BE2C (cell line): ENCODE measurements around the gene TRPM4.

Experiments used
- DNase-seq: peaks from one replicate; pipeline ENCODE4 v3.0.0-alpha.2; 2020
- H3K27me3 ChIP-seq: fragments of 250-450 bp; sonication (Bioruptor Pico); 2 replicates; pipeline ENCODE4 v1.5.1; 2020; ENCODE audit warnings: mild to moderate bottlenecking
- H3K36me3 ChIP-seq: fragments of 250-450 bp; sonication (Bioruptor Pico); 2 replicates; pipeline ENCODE4 v1.5.1; 2020; ENCODE audit warnings: mild to moderate bottlenecking
- H3K4me1 ChIP-seq: fragments of 250-450 bp; sonication (Bioruptor Pico); 2 replicates; pipeline ENCODE4 v1.5.1; 2020
- H3K4me3 ChIP-seq: 2 replicates; pipeline ENCODE4 v1.5.1; 2011; ENCODE audit warnings: low read depth, low read length
- H3K9me3 ChIP-seq: fragments of 250-450 bp; sonication (Bioruptor Pico); 2 replicates; pipeline ENCODE4 v1.5.1; 2020
- TF ChIP-seq, protein P1 (sequence below): IDR thresholded peaks from 2 replicates; pipeline ENCODE4 v1.5.1; 2012; ENCODE audit warnings: mild to moderate bottlenecking, low read depth, low read length

The TRPM4 gene

DNA sequence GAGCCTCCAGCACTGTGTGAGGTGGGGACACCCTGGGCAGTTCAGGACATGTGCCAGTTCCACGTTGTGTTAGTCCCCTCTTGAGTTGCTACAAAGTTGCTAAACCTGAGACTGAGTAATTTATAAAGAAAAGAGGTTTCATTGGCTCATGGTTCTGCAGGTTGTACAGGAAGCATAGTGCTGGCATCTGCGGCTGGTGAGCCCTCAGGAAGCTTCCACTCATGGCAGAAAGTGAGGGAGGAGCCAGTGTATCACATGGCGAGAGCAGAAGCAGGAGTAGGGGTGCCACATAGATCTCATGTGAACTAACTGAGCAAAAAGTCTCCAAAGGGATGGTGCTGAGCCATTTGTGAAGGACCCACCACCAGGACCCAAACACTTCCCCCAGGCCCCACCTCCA lies 33.2 kb downstream of the TRPM4 start:
- H3K36me3 ChIP-seq, result no peaks in the 10 kb centered on the region
- no peaks in the 10 kb centered on the region for H3K9me3 ChIP-seq
- no peak for DNase-seq
- no peaks in the 10 kb centered on the region for H3K27me3 ChIP-seq
- no peak overlapping the region for H3K4me3 ChIP-seq
- no peaks in the 10 kb centered on the region for H3K4me1 ChIP-seq
- TF ChIP-seq, protein P1, sequence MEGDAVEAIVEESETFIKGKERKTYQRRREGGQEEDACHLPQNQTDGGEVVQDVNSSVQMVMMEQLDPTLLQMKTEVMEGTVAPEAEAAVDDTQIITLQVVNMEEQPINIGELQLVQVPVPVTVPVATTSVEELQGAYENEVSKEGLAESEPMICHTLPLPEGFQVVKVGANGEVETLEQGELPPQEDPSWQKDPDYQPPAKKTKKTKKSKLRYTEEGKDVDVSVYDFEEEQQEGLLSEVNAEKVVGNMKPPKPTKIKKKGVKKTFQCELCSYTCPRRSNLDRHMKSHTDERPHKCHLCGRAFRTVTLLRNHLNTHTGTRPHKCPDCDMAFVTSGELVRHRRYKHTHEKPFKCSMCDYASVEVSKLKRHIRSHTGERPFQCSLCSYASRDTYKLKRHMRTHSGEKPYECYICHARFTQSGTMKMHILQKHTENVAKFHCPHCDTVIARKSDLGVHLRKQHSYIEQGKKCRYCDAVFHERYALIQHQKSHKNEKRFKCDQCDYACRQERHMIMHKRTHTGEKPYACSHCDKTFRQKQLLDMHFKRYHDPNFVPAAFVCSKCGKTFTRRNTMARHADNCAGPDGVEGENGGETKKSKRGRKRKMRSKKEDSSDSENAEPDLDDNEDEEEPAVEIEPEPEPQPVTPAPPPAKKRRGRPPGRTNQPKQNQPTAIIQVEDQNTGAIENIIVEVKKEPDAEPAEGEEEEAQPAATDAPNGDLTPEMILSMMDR, result no peak

DNA sequence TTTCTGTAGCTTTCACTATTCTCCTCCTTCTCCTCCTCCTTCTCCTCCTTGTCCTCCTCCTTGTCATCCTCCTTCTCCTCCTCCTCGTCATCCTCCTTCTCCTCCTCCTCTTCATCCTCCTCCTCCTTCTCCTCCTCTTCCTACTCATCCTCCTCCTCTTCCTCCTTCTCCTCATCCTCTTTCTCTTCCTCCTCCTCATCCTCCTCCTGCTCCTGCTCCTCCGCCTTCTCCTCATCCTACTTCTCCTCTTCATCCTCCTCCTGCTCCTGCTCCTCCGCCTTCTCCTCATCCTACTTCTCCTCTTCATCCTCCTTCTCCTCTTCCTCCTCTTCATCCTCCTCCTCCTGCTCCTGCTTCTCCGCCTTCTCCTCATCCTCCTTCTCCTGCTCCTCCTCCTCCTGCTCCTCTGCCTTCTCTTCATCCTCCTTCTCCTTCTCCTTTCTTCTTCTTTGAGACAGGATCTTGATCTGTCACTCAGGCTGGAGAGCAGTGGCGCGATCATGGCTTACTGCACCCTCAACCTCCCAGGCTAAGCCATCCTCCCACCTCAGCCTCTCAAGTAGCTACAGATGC lies 36.3 kb downstream of the TRPM4 start:
- no peaks in the 10 kb centered on the region for H3K27me3 ChIP-seq
- no peaks in the 10 kb centered on the region for H3K36me3 ChIP-seq
- no peaks in the 10 kb centered on the region for H3K9me3 ChIP-seq
- H3K4me3 ChIP-seq, result no peak overlapping the region
- TF ChIP-seq, protein P1, result no peak
- peaks cover 6% of the 10 kb centered on the region for H3K4me1 ChIP-seq
- DNase-seq, result no peak

DNA sequence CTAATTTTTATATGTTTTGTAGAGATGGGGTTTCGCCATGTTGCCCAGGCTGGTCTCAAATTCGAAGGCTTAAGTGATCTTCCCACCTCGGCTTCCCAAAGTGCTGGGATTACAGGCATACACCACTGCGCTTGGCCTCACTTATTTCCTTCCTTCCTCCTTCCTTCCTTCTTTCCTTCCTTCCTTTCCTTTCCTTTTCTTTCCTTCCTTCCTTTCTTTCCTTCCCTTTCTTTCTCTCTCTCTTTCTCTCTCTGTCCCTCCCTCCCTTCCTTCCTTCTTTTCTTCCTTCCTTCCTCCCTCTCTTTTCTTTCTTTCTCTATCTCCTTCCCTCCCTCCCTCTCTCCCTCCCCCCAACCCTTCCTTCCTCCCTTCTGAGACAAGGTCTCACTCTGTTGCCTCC lies 36.8 kb downstream of the TRPM4 start:
- H3K9me3 ChIP-seq, result no peaks in the 10 kb centered on the region
- TF ChIP-seq, protein P1, result no peak
- no peak for DNase-seq
- H3K36me3 ChIP-seq, result no peaks in the 10 kb centered on the region
- peaks cover 6% of the 10 kb centered on the region for H3K4me1 ChIP-seq
- H3K4me3 ChIP-seq, result no peak overlapping the region
- H3K27me3 ChIP-seq, result no peaks in the 10 kb centered on the region

- DNase-seq, result peak; percentile 64
- Histone ChIP-seq H3K4me1 (peaks cover 6% of the 10 kb centered on the region), H3K27me3 (no peaks in the 10 kb centered on the region), H3K9me3 (no peaks in the 10 kb centered on the region), H3K36me3 (no peaks in the 10 kb centered on the region), H3K4me3 (peak overlapping the region; percentile 47)
- TF ChIP-seq, protein P1, result no peak
Observed at GRCh38 chr19:49196527-49197240, 39.1 kb downstream of the TRPM4 start.

DNA sequence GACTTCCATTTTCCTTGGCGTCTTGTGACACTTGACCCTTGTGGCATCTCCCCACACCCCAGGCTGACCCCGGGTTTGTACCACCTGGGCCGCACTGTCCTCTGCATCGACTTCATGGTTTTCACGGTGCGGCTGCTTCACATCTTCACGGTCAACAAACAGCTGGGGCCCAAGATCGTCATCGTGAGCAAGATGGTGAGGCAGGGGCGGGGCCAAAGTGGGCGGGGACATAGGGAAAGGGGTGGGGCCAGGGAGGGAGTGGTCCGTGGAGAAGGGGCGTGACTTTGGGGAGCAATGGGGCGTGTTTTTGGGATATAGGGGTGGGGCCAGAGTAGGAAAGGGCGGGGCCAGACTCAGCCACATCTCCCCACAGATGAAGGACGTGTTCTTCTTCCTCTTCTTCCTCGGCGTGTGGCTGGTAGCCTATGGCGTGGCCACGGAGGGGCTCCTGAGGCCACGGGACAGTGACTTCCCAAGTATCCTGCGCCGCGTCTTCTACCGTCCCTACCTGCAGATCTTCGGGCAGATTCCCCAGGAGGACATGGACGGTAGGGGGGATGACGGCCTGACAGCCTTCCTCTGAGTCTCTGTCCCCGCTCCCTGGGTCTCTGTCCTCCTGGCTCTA lies 42.8 kb downstream of the TRPM4 start:
- Histone ChIP-seq H3K36me3 (no peaks in the 10 kb centered on the region), H3K9me3 (no peaks in the 10 kb centered on the region), H3K27me3 (no peaks in the 10 kb centered on the region), H3K4me1 (peaks cover 6% of the 10 kb centered on the region), H3K4me3 (no peak overlapping the region)
- DNase-seq, result peak; percentile 72
- TF ChIP-seq, protein P1, result no peak

- Histone ChIP-seq H3K4me1 (peaks cover 6% of the 10 kb centered on the region), H3K4me3 (no peak overlapping the region), H3K27me3 (no peaks in the 10 kb centered on the region), H3K9me3 (no peaks in the 10 kb centered on the region), H3K36me3 (no peaks in the 10 kb centered on the region)
- TF ChIP-seq, protein P1, result no peak
- no peak for DNase-seq
Observed at GRCh38 chr19:49201042-49201441, 43.5 kb downstream of the TRPM4 start.
